Small intestine (tissue), 7 donors: ENCODE data around the gene MARCHF10. TPM values are rescaled to one million over a fixed set of nuclear protein-coding genes. Genes with fewer than 3 reads are reported as not detected.
A peak's percentile ranks its signal among the peaks of the same experiment; 100 is the strongest.

Experiments used
- DNase-seq, 2 donors: peaks; one replicate each; pipeline versions ENCODE4 v3.0.0 to v3.0.0-alpha.2; 2013
- FAIRE-seq: peaks from 2 replicates; lab custom pipeline; 2012; peaks lifted over from hg19 to GRCh38; lab: Jason Lieb, UNC
- H3K27ac ChIP-seq, 3 donors: one replicate each; pipeline ENCODE4 v1.5.1; 2013; ENCODE audit warnings: low read length in 2 of 3, mild to moderate bottlenecking in 2 of 3, control low read depth in 1 of 3, inconsistent platforms in 1 of 3, low read depth in 1 of 3, moderate library complexity in 1 of 3
- H3K27me3 ChIP-seq, 3 donors: one replicate each; pipeline ENCODE4 v1.6.1; 2013; ENCODE audit warnings: low read length in 3 of 3, inconsistent platforms in 1 of 3; ENCODE audit not compliant: control insufficient read depth in 3 of 3, insufficient read depth in 3 of 3
- H3K36me3 ChIP-seq, 3 donors: one replicate each; pipeline ENCODE4 v1.6.1; 2013; ENCODE audit warnings: low read length in 3 of 3, inconsistent platforms in 1 of 3, low read depth in 1 of 3, mild to moderate bottlenecking in 1 of 3, moderate library complexity in 1 of 3; ENCODE audit not compliant: control insufficient read depth in 3 of 3, insufficient read depth in 2 of 3
- H3K4me1 ChIP-seq, 3 donors: one replicate each; pipeline ENCODE4 v1.6.1; 2013; ENCODE audit warnings: low read length in 2 of 3, inconsistent platforms in 1 of 3, low read depth in 1 of 3, mild to moderate bottlenecking in 1 of 3, moderate library complexity in 1 of 3; ENCODE audit not compliant: control insufficient read depth in 3 of 3, insufficient read depth in 2 of 3
- H3K4me3 ChIP-seq, 3 donors: one replicate each; pipeline ENCODE4 v1.5.1; 2013; ENCODE audit warnings: low read length in 3 of 3, control low read depth in 1 of 3, inconsistent platforms in 1 of 3, low read depth in 1 of 3, mild to moderate bottlenecking in 1 of 3, moderate library complexity in 1 of 3
- H3K9me3 ChIP-seq, 2 donors: one replicate each; pipeline ENCODE4 v1.6.1; 2013; ENCODE audit warnings: low read depth in 1 of 2, low read length in 1 of 2; ENCODE audit not compliant: control insufficient read depth in 2 of 2, insufficient read depth in 1 of 2
- WGBS, 3 donors: extraction: QIAGEN DNeasy Blood & Tissue Kit; methylation state at CpG; one replicate each; pipeline ENCODE4 v1.1.7; 2013; 5-methylcytosine and 5-hydroxymethylcytosine counted together
- polyA plus RNA-seq, 4 donors: library from polyadenylated mRNA; stranded (reverse) in 3 of 4; unstranded in 1 of 4; fragments of 200-250 nt in 3 of 4; fragments of 120-200 nt in 1 of 4; gene quantifications; one replicate each; pipeline versions ENCODE4 v1.2.1 to v1.2.3, GENCODE V29; 2013
- donor health status: healthy with polysubstance abuse.
- donor health status: control.
- donor health status: control.
- donor health status: Bipolar disorder and iron deficiency.
- donor health status: healthy.

MARCHF10 gene
- polyA plus RNA-seq, 4 donors, result 0.10 to 0.13 TPM; not detected in 2

DNA sequence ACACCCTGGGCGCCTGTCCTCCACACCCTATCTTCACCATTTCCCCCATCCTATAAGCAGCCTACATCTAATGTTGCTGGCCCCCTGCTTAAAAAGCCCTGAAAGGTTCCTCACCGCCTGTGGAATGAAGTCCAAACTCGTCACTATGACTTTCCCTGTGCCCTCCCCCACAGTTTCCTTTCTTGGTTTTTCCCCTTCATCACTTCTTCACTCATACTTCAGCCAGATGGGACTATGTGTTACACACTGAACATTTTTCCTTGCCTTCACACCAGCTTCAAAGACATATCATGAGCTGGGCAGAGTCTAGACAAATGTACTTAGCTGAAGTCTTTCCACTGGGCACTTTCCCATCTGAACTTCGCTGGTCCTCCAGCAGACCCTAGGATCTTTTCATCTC lies 1.5 kb upstream of the MARCHF10 start:
- peaks cover 0 to 2% of the 10 kb centered on the region in 2 donors for H3K9me3 ChIP-seq
- H3K36me3 ChIP-seq, result no peaks in the 10 kb centered on the region
- no peak overlapping the region for H3K4me3 ChIP-seq
- no peak for FAIRE-seq
- WGBS, 3 donors, result 69 to 78% (median 70%) methylated on average over 4 of the region's 4 CpGs
- no peak for DNase-seq
- H3K4me1 ChIP-seq, result peaks cover 0 to 7% (median 0%) of the 10 kb centered on the region in 3 donors
- H3K27me3 ChIP-seq, result peaks cover 0 to 5% (median 5%) of the 10 kb centered on the region in 3 donors
- no peak overlapping the region for H3K27ac ChIP-seq

DNA sequence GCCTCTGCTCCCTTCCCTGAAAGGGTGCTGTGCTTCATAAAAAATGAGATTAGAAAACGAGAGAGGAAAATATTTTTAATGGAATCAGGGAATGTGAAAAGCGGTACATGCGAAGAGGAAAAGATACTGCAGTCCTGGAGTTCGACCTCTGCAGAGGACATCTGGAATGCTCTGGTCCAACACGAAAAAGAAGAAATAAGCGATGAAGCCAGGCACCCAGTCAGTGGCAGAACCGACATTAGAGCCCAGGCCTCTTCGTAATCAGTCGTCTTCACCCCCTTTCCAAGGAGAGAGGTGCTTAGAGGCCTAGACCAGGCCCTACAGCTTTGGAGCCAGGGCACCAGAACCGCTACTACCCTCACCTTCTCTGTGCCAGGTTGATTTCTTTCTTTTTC lies 459 bp upstream of the MARCHF10 start:
- no peak overlapping the region for H3K27ac ChIP-seq
- H3K4me3 ChIP-seq, result no peak overlapping the region
- DNase-seq (no peak), FAIRE-seq (no peak)
- H3K36me3 ChIP-seq, result no peaks in the 10 kb centered on the region
- peaks cover 0 to 2% of the 10 kb centered on the region in 2 donors for H3K9me3 ChIP-seq
- 71 to 80% (median 71%) methylated on average over 10 of the region's 10 CpGs for whole genome bisulfite sequencing, 3 donors
- H3K4me1 ChIP-seq, result peaks cover 0 to 7% (median 0%) of the 10 kb centered on the region in 3 donors
- H3K27me3 ChIP-seq, result peaks cover 0 to 5% (median 5%) of the 10 kb centered on the region in 3 donors

DNA sequence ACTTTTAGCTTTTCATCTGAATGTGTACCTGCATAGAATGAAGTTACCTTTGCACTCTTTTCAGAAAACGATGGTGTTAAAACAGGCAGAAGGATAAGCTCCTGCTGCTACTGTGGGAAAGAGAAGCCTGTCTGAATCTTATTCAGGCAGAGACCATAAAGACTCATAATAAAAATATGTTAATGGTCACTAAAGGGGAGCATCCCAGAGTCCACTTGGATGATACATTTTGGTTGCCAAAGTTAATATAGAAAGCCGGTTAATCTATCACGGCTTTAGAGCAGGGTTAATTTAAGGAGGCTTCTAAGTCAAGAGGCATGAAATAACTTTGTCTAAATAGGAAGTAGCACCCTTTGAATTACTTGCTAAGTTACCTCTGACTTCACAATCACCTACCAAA lies 2.9 kb downstream of the MARCHF10 start:
- no peak for FAIRE-seq
- WGBS, 3 donors, result 81 to 86% (median 82%) methylated on average over 3 of the region's 3 CpGs

DNA sequence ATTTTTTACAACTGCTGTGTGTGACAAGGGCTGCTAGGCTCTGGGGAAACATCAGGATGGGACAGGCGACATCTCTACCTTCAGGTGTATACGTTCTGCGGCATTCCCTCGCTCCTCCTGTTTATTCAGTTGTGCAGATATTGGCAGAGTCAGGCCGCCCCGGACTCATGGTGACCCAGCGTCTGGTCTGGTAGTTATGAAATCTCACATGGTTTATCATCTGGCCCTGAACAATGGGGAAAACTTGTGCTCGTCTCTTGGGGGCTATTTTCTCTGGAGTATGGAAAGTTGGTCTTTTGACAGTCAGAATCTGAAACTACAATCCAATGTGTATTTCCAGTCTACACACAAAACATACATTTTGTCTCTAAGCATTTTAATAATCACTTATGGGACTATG lies 3.3 kb downstream of the MARCHF10 start:
- FAIRE-seq, result no peak

More for the DNA sequence above, 2.9 kb downstream of the MARCHF10 start:
- H3K36me3 ChIP-seq, result no peaks in the 10 kb centered on the region
- H3K27me3 ChIP-seq, result peaks cover 0 to 5% (median 5%) of the 10 kb centered on the region in 3 donors
- peaks cover 0 to 7% (median 0%) of the 10 kb centered on the region in 3 donors for H3K4me1 ChIP-seq
- H3K9me3 ChIP-seq, result no peaks in the 10 kb centered on the region
- no peak overlapping the region for H3K27ac ChIP-seq
- DNase-seq, result no peak
- H3K4me3 ChIP-seq, result no peak overlapping the region

DNA sequence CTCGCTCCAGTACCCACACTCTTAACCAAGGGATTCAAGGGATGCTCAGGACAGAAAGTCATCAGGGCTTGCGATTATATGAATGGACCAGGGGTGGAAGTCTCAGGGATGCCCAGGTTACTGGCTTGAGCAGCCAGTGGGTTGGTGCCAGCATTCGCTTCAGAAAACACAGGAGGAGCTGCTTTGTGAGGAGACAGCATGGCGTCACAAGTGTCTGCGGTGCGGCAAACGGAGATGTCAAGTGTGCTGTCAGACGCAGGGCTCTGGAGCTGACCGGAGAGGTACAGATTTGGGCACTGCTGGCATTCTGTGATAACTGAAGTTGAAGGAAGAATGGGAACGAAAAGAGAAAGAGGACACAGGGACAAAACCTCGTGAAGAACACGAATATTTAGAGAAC lies 4.1 kb downstream of the MARCHF10 start:
- DNase-seq, result no peak
- WGBS, 3 donors, result 91 to 95% (median 93%) methylated on average over 12 of the region's 12 CpGs
- Histone ChIP-seq H3K27me3 (peaks cover 0 to 5% (median 5%) of the 10 kb centered on the region in 3 donors), H3K4me3 (no peak overlapping the region), H3K9me3 (no peaks in the 10 kb centered on the region), H3K4me1 (peaks cover 0 to 7% (median 0%) of the 10 kb centered on the region in 3 donors), H3K27ac (no peak overlapping the region), H3K36me3 (no peaks in the 10 kb centered on the region)
- no peak for FAIRE-seq

More for the DNA sequence above, 3.3 kb downstream of the MARCHF10 start:
- 83 to 85% (median 83%) methylated on average over 8 of the region's 8 CpGs for WGBS, 3 donors
- no peak for DNase-seq
- Histone ChIP-seq H3K4me3 (no peak overlapping the region), H3K27me3 (peaks cover 0 to 5% (median 5%) of the 10 kb centered on the region in 3 donors), H3K4me1 (peaks cover 0 to 7% (median 0%) of the 10 kb centered on the region in 3 donors), H3K9me3 (no peaks in the 10 kb centered on the region), H3K27ac (no peak overlapping the region), H3K36me3 (no peaks in the 10 kb centered on the region)

DNA sequence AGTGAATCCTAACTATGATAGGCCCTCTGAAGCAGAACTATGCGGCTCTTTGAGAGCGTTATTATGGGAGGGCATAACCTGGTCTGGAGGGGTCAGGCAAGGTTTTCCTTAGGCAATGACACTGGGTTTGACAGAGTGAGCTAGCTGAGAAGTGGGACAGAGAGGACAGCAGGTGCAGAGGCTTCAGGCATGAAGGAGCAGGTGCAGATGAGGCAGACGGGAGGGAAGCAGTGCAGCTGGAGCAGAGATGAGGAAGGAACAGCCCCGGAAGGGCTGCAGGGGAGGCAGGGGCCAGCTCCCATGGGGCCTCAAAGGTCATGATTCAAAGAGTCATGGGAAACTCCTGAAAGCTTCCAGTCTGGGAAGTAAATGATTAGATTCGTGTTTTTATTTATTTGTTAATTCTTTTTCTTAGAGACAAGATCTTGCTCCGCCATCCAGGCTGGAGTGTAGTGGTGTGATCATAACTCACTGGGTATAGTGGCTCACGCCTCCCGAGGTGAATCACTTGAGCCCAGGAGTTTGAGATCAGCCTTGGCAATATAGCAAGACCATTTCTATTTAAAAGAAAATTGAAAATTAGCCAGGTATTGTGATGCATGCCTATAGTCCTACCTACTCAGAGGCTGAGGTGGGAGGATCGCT lies 5.4 kb downstream of the MARCHF10 start:
- WGBS, 3 donors, result 59 to 63% (median 62%) methylated on average over 9 of the region's 9 CpGs
- FAIRE-seq (no peak), DNase-seq (no peak)
- H3K4me3 ChIP-seq, result no peak overlapping the region
- no peaks in the 10 kb centered on the region for H3K9me3 ChIP-seq
- H3K4me1 ChIP-seq, result peaks cover 0 to 4% (median 0%) of the 10 kb centered on the region in 3 donors
- H3K27me3 ChIP-seq, result peaks cover 0 to 3% (median 3%) of the 10 kb centered on the region in 3 donors
- no peaks in the 10 kb centered on the region for H3K36me3 ChIP-seq
- no peak overlapping the region for H3K27ac ChIP-seq

DNA sequence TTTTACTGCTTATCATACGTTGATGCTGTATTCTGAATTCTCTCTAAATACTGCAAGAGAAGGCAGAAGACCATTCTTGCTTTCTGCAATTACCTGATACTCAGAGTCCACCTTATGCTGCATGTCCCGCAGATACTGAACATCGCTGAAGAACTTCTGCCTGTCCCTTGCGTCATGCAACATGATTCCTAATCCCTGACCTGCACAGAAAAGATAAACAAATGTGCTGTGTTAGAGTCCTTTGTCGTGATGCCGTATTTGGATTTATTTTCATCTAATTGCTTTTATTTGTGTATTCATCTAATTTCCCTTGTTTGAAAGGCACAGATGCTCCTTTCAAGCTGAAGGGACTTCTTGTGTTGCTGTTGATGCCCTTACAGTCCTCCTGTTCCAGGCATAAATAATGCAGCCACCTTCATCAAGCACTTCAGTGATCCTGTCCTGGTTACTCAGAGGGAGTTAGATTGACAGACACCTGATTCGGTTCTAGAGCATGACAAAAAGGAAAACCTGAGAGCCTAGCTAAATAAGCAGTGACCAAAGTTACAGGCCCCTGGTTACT lies 6.5 kb downstream of the MARCHF10 start:
- no peaks in the 10 kb centered on the region for H3K4me1 ChIP-seq
- FAIRE-seq (no peak), DNase-seq (no peak)
- no peak overlapping the region for H3K27ac ChIP-seq
- no peak overlapping the region for H3K4me3 ChIP-seq
- 85 to 89% (median 85%) methylated on average over 7 of the region's 7 CpGs for WGBS, 3 donors
- no peaks in the 10 kb centered on the region for H3K9me3 ChIP-seq
- no peaks in the 10 kb centered on the region for H3K27me3 ChIP-seq
- H3K36me3 ChIP-seq, result no peaks in the 10 kb centered on the region

DNA sequence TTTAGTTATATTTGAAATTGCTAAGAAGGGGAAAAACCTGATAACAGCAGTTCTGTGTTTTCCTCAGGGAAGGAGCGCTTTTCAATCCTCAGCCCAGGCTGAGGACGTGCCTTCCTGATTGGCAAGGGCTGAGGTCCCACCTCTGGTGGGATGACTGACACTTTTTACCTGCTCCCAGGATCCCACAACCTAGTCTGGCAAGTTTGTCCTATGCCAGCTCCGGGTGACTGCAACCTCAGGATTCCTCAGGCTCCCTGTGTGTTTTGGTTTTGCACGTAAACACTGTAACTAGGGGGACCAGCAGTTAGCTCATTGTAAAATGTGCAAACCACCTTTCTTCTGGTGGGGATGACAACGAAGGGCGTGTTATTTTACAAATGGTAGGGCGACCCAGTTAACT lies 7.5 kb downstream of the MARCHF10 start:
- WGBS, 3 donors, result 12 to 46% (median 27%) methylated on average over 7 of the region's 7 CpGs
- no peak overlapping the region for H3K27ac ChIP-seq
- no peaks in the 10 kb centered on the region for H3K27me3 ChIP-seq
- no peak overlapping the region for H3K4me3 ChIP-seq
- FAIRE-seq (no peak), DNase-seq (peak in 1 of 2 donors; percentile 33)
- H3K9me3 ChIP-seq, result no peaks in the 10 kb centered on the region
- H3K4me1 ChIP-seq, result no peaks in the 10 kb centered on the region
- H3K36me3 ChIP-seq, result no peaks in the 10 kb centered on the region
